ENCODE data around the gene SPEN.

DNA sequence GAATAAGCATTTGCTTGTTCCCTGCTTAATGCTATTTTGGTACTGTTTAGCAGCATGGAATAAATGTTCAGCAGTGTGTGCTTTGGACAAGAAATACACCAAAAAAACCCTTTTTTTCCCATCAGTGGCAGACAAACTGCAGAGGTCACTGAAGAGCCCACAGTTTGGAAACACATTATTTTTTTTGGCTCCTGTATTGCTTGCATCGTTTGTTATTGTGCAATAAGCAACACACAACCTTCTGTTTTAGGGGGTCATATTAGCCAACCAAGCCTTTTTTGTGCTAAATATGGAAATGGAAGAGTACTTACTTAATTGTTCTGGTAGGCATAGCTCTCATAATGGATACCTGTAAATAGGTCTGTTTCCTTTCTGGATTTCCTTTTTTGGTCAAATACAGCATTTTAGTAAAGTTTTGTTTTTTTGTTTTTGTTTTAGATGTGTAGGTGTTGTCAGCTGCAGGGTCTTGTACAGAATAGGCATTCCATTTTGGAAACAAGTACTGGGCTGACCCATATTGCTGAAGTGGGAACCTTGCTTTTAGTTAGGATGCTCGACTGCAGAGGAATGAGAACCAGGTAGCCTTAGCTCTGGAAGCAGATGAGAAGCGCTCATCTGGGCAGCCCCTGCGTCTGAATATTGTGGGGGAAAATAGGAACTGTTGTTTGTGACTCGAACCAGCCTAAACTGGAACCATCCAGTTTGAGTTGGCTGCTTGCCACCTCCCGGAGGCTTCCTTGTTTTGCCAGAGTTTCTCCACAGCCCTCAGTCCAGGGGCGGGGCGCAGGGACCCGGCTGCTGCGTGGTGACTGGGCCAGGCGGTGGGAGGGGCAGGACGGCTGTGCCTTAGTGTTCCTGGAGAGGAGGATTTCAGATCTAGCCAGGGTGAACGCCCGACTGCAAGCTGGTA lies 38.4 kb downstream of the SPEN start:
- TF ChIP-seq POLR2AphosphoS5 (IDR thresholded peaks at IDR 0.05; ENCODE audit: borderline replicate concordance, low read depth, low read length): no peak; the same call in 1 of the 2 replicates
- no peak for TF ChIP-seq EZH2 (IDR thresholded peaks at IDR 0.05)
